Measurements from ENCODE around the gene PLD4. TPM values are rescaled to one million over a fixed set of nuclear protein-coding genes. Genes with fewer than 3 reads are reported as not detected.
"Not testable (repeated sequence)": the region's sequence is repeated elsewhere in the genome, so short reads cannot be mapped to it uniquely, and the experiment has no call there.

PLD4 gene
- polyA plus RNA-seq, 1 donor = 11.1 TPM

DNA sequence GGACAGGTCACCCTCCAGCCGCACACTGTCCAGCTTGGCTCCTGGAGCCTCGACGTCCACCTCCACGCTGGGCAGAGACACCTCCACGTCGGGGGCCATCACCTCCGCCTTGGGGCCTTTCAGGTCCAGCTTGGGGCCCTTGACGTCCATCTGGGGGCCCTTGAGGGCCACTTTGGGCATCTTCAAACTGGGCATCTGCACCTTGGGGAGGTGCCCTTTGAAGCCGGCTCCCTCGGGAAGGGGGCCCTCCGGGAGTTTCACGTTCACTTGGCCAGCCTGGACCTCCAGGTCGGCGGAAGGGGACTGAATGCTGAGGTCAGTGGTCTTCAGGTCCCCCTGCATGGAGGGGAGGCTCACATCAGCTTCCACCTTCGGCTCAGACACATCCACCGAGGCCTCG, 25.3 kb downstream of the PLD4 start:
- no peak overlapping the region for H3K4me3 ChIP-seq (ENCODE audit: low read length)
- no peaks in the 10 kb centered on the region for H3K36me3 ChIP-seq (ENCODE audit: control insufficient read depth, insufficient read depth, low read length)
- no peaks in the 10 kb centered on the region for H3K27me3 ChIP-seq (ENCODE audit: control insufficient read depth, insufficient read depth, low read length)
- no peaks in the 10 kb centered on the region for H3K4me1 ChIP-seq (ENCODE audit: control insufficient read depth, insufficient read depth, low read length)
- WGBS (ENCODE audit: insufficient coverage, low lambda C conversion rate) = no CpG with 5 or more reads among the region's 17 CpGs
- H3K27ac ChIP-seq (ENCODE audit: low read length) = no peak overlapping the region
- no peaks in the 10 kb centered on the region for H3K9me3 ChIP-seq (ENCODE audit: control insufficient read depth, low read depth, low read length)
- no peak for DNase-seq

DNA sequence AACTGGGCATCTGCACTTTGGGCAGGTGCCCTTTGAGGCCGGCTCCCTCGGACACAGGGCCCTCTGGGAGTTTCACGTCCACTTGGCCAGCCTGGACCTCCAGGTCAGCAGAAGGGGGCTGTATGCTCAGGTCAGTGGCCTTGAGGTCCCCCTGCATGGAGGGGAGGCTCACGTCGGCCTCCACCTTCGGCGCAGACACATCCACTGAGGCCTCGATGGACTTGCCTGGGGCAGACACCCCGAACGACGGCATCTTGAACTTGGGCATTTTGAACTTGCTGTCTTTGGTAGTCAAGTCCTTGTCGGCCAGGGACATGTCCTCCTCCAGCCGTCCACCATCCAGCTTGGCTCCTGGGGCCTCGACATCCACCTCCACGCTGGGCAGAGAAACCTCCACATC, 26.0 kb downstream of the PLD4 start:
- H3K27ac ChIP-seq (ENCODE audit: low read length); H3K4me1 ChIP-seq (ENCODE audit: control insufficient read depth, insufficient read depth, low read length); DNase-seq; H3K36me3 ChIP-seq (ENCODE audit: control insufficient read depth, insufficient read depth, low read length); H3K9me3 ChIP-seq (ENCODE audit: control insufficient read depth, low read depth, low read length); H3K4me3 ChIP-seq (ENCODE audit: low read length); H3K27me3 ChIP-seq (ENCODE audit: control insufficient read depth, insufficient read depth, low read length): not testable (repeated sequence)
- WGBS (ENCODE audit: insufficient coverage, low lambda C conversion rate) = no CpG with 5 or more reads among the region's 15 CpGs

DNA sequence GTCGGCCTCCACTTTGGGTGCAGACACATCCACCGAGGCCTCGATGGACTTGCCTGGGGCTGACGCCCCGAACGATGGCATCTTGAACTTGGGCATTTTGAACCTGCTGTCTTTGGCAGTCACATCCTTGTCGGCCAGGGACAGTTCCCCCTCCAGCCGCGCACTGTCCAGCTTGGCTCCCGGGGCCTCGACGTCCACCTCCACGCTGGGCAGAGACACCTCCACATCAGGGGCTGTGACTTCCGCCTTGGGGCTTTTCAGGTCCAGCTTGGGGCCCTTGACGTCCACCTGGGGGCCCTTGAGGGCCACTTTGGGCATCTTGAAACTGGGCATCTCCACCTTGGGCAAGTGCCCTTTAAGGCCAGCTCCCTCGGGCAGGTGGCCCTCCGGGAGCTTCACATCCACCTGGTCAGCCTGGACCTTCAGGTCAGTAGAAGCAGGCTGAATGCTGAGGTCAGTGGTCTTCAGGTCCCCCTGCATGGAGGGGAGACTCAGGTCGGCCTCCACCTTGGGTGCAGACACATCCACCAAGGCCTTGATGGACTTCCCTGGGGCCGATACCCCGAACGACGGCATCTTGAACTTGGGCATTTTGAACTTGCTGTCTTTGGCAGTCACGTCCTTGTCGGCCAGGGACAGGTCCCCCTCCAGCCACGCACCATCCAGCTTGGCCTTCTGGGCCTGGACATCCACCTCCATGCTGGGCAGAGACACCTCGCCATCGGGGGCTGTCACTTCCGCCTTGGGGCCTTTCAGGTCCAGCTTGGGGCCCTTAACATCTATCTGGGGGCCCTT, 27.4 kb downstream of the PLD4 start:
- not testable (repeated sequence) for H3K27me3 ChIP-seq (ENCODE audit: control insufficient read depth, insufficient read depth, low read length); DNase-seq; H3K27ac ChIP-seq (ENCODE audit: low read length); H3K4me3 ChIP-seq (ENCODE audit: low read length); H3K36me3 ChIP-seq (ENCODE audit: control insufficient read depth, insufficient read depth, low read length); H3K9me3 ChIP-seq (ENCODE audit: control insufficient read depth, low read depth, low read length); H3K4me1 ChIP-seq (ENCODE audit: control insufficient read depth, insufficient read depth, low read length)
- WGBS (ENCODE audit: insufficient coverage, low lambda C conversion rate) = no CpG with 5 or more reads among the region's 28 CpGs

DNA sequence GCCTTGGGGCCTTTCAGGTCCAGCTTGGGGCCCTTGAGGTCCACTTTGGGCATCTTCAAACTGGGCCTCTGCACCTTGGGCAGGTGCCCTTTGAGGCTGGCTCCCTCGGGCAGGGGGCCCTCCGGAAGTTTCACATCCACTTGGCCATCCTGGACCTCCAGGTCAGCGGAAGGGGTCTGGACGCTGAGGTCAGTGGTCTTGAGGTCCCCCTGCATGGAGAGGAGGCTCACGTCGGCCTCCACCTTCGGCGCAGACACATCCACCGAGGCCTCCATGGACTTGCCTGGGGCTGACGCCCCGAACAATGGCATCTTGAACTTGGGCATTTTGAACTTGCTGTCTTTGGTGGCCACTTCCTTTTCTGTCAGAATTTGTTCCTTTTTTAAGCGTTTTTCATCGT, 28.4 kb downstream of the PLD4 start:
- no peaks in the 10 kb centered on the region for H3K4me1 ChIP-seq (ENCODE audit: control insufficient read depth, insufficient read depth, low read length)
- H3K27ac ChIP-seq (ENCODE audit: low read length) = no peak overlapping the region
- DNase-seq = no peak
- no peaks in the 10 kb centered on the region for H3K9me3 ChIP-seq (ENCODE audit: control insufficient read depth, low read depth, low read length)
- no peak overlapping the region for H3K4me3 ChIP-seq (ENCODE audit: low read length)
- 90% methylated on average over 4 of the region's 13 CpGs for WGBS (ENCODE audit: insufficient coverage, low lambda C conversion rate)
- H3K27me3 ChIP-seq (ENCODE audit: control insufficient read depth, insufficient read depth, low read length) = peaks cover 8% of the 10 kb centered on the region
- H3K36me3 ChIP-seq (ENCODE audit: control insufficient read depth, insufficient read depth, low read length) = no peaks in the 10 kb centered on the region

DNA sequence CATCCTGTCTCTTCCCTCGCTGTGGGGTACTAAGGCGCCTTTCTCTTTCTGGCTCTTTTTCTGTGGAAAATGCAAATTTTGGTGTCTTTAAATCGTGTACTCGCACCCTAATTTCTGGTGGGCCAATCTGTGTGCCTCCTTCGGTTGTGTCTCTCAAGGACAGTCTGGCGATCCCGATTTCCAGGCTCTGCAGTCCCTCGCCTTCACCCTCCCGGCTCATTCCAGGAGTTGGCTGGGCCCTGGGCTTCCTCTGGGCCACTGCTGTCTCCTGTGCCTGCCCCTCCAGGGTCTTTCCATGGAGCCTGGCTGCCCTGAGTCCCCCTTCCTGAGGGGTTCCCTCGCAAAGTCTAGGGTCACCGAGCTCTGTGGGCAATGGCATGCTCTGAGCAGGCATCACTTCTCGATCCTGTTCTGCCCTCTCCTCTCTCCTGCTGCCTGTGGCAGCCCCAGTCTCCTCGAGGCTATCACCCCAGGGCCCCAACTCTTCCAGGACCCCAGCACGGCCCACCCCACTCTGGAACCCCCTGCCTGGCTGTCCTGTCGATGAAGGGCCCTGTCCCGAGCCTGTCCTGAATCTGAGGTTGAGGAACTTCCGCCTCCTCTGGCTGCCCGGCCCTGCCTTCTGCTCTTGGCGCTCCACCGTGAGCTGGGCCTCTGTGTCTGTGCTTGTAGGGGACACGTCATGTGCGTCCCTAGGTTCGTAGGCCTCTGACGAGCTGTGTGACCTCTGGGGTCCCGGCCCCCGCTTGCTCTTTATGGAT, 29.4 kb downstream of the PLD4 start:
- no CpG with 5 or more reads among the region's 26 CpGs for WGBS (ENCODE audit: insufficient coverage, low lambda C conversion rate)
- no peaks in the 10 kb centered on the region for H3K36me3 ChIP-seq (ENCODE audit: control insufficient read depth, insufficient read depth, low read length)
- no peak overlapping the region for H3K27ac ChIP-seq (ENCODE audit: low read length)
- no peaks in the 10 kb centered on the region for H3K4me1 ChIP-seq (ENCODE audit: control insufficient read depth, insufficient read depth, low read length)
- peaks cover 8% of the 10 kb centered on the region for H3K27me3 ChIP-seq (ENCODE audit: control insufficient read depth, insufficient read depth, low read length)
- H3K9me3 ChIP-seq (ENCODE audit: control insufficient read depth, low read depth, low read length) = no peaks in the 10 kb centered on the region
- DNase-seq = no peak
- H3K4me3 ChIP-seq (ENCODE audit: low read length) = no peak overlapping the region

DNA sequence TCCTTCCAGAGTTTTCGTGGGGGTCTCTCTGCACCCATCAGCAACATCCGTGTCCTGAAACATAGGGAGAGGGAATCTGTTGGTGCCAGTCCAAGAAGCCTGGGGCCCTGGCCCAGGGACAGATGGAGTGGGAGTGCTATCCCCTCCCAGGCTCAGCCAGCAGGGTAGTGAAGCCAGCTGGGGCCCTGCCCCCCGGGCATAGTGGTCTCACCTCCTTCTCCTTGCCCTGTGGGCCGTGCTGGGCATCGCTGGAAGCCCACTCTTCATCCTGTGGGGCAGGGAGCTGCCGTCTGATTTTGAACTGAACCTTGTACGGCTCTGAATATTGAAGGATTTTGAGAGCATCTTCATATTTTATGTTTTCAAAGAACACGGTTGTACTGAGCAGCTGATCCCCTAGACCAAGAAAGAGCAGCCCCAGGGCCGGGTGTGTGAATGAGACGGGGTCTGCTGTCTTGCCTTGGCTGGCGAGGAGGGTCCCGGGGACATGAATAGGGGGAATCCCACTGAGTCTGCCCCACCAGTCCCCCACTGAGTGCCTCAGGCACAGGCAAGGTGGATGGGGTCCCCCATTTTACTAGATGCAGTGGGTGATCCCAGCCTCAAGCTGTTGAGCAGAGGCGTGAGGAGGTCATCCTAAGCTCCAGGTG, 30.2 kb downstream of the PLD4 start:
- Histone ChIP-seq H3K4me3 (ENCODE audit: low read length) (no peak overlapping the region), H3K4me1 (ENCODE audit: control insufficient read depth, insufficient read depth, low read length) (no peaks in the 10 kb centered on the region), H3K9me3 (ENCODE audit: control insufficient read depth, low read depth, low read length) (no peaks in the 10 kb centered on the region), H3K27me3 (ENCODE audit: control insufficient read depth, insufficient read depth, low read length) (peaks cover 8% of the 10 kb centered on the region), H3K27ac (ENCODE audit: low read length) (no peak overlapping the region), H3K36me3 (ENCODE audit: control insufficient read depth, insufficient read depth, low read length) (no peaks in the 10 kb centered on the region)
- WGBS (ENCODE audit: insufficient coverage, low lambda C conversion rate) = no CpG with 5 or more reads among the region's 13 CpGs
- no peak for DNase-seq

DNA sequence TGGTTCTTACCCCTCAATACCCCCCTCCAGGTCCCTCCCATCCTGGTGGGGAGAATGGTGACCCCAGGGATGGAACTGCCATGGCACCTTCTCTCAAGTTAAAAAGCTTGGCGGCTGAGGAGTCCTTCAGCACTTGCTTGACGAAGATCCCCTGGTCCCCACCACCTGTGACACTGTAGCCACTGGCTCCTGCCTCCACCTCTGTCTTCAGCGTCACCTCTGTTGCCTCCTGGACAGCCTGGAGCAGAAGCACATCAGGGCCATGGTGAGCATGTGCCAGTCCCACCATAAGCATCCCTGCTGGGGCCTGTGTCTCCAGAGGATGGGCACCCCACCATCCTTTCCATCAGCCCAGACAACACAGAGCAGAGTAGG, 30.7 kb downstream of the PLD4 start:
- no CpG with 5 or more reads among the region's 3 CpGs for WGBS (ENCODE audit: insufficient coverage, low lambda C conversion rate)
- Histone ChIP-seq H3K27ac (ENCODE audit: low read length) (no peak overlapping the region), H3K36me3 (ENCODE audit: control insufficient read depth, insufficient read depth, low read length) (no peaks in the 10 kb centered on the region), H3K27me3 (ENCODE audit: control insufficient read depth, insufficient read depth, low read length) (peaks cover 8% of the 10 kb centered on the region), H3K9me3 (ENCODE audit: control insufficient read depth, low read depth, low read length) (no peaks in the 10 kb centered on the region), H3K4me3 (ENCODE audit: low read length) (no peak overlapping the region), H3K4me1 (ENCODE audit: control insufficient read depth, insufficient read depth, low read length) (no peaks in the 10 kb centered on the region)
- no peak for DNase-seq

DNA sequence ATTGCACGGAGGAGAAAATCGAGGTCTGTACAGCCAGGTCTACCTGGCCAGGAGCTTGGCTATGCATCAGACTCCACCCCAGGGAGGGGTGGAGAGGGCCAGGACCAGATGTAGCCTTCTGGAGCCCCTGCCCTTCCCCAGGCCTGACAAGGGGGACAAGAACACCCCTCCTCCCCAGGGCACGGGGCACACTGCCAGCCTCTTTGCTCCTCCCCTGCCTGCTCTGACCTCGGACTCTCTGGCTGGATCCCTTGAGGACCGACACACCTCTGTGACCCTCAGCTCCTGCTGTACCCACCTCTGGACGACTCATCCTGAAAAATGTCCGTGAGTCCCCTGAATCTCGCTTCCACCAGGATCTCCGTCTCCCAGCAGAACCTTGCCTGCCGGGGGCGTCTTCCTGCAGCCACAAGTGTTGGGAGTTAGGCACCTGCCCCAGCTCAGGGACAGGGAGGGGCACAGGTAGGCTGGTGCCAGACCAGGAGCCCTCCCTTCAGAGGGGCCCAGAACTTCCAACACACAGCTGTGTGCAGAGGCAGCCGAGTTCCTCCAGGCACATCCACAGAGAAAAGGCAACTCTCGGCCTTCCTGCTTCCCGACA, 31.7 kb downstream of the PLD4 start:
- Histone ChIP-seq H3K4me3 (ENCODE audit: low read length) (no peak overlapping the region), H3K4me1 (ENCODE audit: control insufficient read depth, insufficient read depth, low read length) (no peaks in the 10 kb centered on the region), H3K27me3 (ENCODE audit: control insufficient read depth, insufficient read depth, low read length) (peaks cover 8% of the 10 kb centered on the region), H3K9me3 (ENCODE audit: control insufficient read depth, low read depth, low read length) (no peaks in the 10 kb centered on the region), H3K27ac (ENCODE audit: low read length) (no peak overlapping the region), H3K36me3 (ENCODE audit: control insufficient read depth, insufficient read depth, low read length) (no peaks in the 10 kb centered on the region)
- no peak for DNase-seq
- no CpG with 5 or more reads among the region's 14 CpGs for WGBS (ENCODE audit: insufficient coverage, low lambda C conversion rate)

DNA sequence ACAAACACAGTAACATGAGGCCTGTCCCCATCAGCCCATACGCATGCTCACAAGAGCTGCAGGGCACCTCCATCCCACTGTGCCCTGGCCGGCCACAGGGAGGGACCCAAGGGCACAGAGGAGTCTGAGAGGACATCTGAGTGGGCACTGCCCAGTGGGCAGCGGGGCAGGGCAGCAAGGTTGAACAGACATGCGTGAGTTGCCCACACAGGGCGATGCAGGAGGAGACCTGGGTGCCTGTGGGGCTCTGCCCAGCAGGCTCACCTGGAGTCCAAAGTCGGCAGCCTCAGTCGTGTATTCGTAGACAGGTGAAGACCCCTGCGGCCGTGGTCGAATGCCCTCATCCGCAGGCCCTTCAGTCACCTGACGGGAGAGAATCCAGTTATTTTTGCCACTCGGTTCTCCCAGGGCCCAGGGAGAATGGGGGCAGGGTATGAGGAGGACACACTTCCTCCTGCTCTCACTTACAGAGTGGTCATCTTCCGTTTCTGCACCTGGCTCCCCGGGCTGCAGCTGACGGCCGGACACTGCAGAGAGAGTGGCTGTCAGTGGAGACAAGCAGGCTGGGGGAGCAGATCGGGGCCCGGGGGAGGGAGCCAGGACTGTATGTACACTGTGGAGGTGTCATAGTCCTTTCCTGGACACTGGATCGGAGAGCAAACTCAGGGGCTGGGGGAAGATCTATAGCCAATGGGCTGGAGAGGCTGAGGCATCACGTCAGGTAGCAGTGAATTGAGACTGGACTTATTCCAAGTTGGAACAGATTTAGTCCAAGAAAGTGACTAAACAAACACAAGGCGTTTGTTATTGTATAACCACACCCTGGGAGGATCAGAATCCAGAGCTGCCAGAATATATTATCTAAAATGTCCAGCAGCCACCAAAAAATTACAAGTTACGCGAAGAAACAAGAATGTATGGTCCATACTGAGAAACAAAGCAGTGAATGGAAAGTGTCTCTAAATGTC, 32.8 kb downstream of the PLD4 start:
- Histone ChIP-seq H3K4me3 (ENCODE audit: low read length) (no peak overlapping the region), H3K4me1 (ENCODE audit: control insufficient read depth, insufficient read depth, low read length) (no peaks in the 10 kb centered on the region), H3K36me3 (ENCODE audit: control insufficient read depth, insufficient read depth, low read length) (no peaks in the 10 kb centered on the region), H3K27me3 (ENCODE audit: control insufficient read depth, insufficient read depth, low read length) (peaks cover 8% of the 10 kb centered on the region), H3K9me3 (ENCODE audit: control insufficient read depth, low read depth, low read length) (no peaks in the 10 kb centered on the region), H3K27ac (ENCODE audit: low read length) (no peak overlapping the region)
- DNase-seq = no peak
- 90% methylated on average over 2 of the region's 25 CpGs for WGBS (ENCODE audit: insufficient coverage, low lambda C conversion rate)
